NCI-H187 treated with DMSO at 0.1 percent for 48 hours (cell line): ENCODE measurements around the gene CHRDL1.
"Not testable (repeated sequence)": the region's sequence is repeated elsewhere in the genome, so short reads cannot be mapped to it uniquely, and the experiment has no call there.

ENCODE experiments used
- DNase-seq: peaks from one replicate; lab custom pipeline; 2025; lab: John Stamatoyannopoulos, UW

Gene CHRDL1, protein sequence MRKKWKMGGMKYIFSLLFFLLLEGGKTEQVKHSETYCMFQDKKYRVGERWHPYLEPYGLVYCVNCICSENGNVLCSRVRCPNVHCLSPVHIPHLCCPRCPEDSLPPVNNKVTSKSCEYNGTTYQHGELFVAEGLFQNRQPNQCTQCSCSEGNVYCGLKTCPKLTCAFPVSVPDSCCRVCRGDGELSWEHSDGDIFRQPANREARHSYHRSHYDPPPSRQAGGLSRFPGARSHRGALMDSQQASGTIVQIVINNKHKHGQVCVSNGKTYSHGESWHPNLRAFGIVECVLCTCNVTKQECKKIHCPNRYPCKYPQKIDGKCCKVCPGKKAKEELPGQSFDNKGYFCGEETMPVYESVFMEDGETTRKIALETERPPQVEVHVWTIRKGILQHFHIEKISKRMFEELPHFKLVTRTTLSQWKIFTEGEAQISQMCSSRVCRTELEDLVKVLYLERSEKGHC

DNA sequence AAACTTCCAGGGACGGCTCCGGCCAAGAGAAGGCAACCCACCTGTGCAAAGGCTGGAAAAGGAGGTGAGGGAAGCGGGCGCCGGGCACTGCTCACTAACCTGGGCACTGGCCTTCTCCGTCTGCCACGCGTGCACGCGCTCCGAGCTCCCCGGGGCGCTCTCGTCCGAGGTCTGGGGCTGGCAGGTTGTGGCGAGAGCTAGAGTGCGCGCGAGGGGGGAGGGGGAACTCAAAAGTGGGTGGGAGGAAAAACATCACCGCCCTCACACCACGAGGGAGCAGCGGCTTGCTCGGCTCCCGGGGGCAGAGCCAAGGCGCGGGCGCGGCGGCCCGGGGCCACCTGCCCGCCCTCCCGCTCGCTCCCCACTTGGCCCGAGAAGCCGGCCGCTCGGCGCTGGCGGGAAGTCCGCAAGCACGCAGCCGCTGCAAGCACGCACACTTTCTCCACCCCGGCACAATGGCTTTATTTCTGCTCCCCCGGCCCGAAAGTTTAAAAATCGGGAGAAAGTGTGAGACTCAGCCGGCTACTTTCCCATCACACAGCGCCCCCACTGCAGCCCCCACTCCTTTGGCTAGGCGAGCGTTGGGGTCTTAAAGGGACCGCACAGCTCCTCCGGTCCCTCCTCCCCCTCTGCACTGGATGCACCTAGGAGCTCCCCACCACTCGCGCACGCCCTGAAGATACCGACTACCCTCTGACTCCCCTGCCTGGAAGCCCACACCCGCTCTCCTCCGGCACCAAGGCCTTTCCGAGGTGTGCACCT is at the start of gene CHRDL1:
Gene CHRDL1 (minus strand): TSS at position 173 of the 762 bp plus-strand sequence. CDS start 3,636 bp downstream, outside the sequence.
- no peak for DNase-seq

DNA sequence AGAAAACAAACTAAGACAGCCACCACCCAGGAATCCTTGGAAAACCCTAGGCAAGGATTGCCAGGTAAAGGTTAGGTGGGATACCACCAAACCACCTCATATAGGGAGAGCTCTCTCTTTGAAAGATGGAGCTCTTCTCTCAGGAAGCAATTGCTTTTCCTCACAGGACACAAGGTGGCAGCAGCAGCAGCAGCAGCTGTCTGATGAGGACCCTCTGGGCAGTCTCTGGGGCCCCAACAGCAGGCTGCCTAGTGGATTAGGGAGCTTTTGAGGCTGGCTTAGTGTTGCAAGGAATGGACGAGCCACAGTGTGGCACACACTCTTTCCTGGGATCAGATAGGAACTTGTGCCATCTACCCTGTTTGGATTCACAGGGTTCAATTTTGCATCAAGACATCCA is 41.4 kb upstream of the CHRDL1 start:
- DNase-seq, result no peak

DNA sequence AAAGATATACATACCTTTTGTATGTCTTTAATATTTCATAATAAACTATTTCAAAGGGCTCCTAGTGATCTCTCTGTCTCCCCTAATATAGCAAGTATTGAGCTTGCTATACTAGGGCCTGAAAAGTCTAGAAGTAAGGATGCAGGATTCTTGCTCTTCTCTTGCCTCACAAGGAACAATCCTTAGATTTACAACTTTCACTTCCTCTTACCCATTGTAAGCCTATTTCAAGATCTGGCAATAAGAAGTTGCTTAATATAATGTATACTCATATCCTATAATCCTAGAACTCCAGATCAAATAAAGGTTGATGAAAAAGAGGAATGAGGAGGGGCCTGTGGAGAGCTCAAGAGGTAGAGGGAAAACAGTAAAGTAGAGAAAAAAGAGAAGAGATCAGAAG is 40.8 kb upstream of the CHRDL1 start:
- DNase-seq, result no peak

DNA sequence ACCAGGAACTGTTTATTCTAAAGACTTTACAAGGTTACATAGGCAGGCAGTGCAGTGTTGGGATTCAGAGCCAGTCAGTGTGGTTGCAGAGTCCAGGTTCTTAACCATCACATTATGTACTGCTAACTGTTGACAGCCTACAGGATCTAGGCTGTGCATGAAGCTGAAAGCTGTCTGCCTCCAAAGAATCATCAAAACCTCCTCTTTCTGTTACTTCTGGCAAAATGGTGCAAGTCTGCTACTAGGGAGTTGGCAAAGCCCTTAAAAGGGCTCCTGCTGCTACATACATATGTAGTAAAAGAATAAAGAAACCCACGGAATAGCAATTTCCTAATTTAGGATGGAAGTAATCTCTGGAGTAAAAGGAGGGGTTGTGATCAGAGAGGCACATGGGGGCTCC is 40.4 kb upstream of the CHRDL1 start:
- no peak for DNase-seq

DNA sequence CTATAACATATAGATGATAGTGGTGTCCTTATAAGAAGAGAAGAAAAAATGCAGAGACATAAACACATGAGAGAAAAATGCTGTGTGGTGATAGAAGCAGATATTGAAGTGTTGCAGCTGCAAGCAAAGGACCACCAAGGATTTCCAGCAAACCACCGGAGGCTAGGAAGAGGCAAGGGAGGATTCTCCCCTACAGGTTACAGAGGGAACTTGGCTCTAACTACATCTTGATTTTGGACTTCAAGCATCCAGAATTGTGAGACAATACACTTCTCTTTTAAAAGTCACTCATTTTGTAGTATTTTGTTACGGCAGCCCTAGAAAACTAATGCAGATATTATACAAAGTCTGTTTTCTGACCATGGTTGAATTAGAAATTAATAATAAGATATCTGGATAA is 30.4 kb upstream of the CHRDL1 start:
- DNase-seq, result no peak

DNA sequence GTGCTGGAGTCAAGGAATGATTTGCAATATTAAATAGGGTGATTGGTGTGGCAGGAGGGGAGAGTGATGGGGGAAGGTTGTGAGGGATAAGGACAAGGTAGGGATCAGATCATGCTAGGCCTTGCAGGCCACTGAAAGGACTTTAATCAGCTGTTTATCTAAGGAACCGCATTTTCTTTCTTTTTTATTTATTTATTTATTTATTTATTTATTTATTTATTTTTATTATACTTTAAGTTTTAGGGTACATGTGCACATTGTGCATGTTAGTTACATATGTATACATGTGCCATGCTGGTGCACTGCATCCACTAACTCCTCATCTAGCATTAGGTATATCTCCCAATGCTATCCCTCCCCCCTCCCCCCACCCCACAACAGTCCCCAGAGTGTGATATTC is 20.9 kb upstream of the CHRDL1 start:
- DNase-seq, result not testable (repeated sequence)

DNA sequence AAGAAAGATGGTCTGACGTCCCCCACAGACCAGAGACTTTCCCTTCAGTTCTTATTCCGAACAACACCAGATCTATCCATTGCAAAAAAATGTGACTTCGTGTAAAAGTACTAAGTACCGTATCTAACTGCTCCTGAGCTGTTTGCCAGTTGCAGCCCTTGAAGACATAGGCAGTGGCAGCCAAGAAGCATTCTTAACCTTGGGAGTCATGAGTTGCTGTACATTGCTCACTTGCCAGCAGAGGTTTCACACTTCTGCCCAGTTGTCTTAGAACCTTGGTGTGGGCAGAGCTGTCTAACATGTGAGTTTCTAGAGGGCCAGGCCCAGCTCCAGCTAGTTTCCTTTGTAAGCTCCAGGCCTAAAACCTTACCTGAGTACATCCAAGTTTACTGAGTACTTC is 10.5 kb upstream of the CHRDL1 start:
- no peak for DNase-seq

DNA sequence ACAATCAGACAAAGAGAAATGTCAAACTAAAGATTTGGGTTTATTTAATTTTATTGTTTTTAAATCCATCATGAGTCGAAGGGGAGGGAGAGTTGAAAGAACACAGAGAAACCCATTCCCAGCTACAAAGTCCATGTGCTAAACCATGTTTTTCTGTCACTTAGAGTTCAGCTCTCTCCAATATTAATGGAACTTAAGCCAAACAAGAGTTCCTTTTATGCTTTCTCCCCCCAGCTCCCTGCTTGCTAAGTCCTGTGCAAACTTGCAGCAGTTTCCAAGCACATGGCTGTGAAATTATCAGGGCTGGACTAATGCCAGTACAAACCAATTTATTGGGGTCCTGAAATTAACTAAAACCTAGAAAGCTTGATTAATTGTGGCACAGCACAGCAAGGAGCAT is 9.7 kb upstream of the CHRDL1 start:
- no peak for DNase-seq

DNA sequence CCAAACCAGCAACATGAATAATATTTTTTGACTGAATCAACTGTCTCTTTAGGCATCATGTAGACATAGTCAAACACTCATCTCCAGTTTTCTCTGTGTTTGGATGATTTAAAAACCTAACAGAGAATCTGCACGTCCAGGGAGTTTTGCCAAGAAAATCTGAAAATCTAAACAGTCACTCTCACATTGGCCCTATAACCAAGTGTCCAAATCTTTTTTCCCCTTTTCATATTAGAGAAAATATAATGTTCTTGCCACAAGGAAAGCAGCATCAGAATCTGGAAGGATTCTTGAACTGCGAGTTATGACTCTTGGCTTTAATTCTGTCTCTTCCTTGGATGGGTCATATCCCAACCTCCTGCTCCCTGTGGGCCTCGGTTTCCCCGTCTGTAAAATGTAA is 8.8 kb upstream of the CHRDL1 start:
- no peak for DNase-seq

DNA sequence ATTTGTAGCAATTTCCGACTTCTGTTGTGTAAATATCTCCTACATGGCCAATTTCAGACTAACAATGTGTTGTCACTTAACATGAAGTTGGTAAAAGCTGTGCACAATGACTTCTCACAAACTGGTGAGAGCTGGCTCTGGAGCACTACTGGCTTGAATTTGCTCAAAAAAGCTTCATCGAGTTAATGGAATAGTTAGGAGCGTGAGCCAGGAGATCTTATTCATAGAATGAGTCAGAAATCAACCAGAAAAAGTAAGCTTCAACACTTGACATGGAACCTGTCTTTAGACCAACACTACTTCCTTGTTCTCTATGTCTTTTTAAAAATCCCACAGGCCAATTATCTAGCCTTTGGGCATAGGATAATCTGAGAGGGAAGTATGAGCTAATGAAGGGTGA is 7.9 kb upstream of the CHRDL1 start:
- no peak for DNase-seq

DNA sequence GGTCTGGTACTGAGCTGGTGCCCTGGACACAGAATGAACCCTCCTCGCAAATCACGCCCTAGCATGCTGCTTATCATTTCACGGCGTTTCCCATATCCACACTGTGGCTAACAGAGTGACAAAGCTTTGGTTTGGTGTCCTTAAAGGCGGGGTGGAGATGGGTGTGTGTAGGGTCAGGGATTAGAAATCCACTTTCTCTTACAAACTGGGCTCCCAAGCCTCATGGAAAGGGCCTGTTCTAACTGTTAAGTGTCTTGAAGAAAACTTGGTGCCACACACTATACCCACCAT is 735 bp upstream of the CHRDL1 start:
- DNase-seq, result no peak

DNA sequence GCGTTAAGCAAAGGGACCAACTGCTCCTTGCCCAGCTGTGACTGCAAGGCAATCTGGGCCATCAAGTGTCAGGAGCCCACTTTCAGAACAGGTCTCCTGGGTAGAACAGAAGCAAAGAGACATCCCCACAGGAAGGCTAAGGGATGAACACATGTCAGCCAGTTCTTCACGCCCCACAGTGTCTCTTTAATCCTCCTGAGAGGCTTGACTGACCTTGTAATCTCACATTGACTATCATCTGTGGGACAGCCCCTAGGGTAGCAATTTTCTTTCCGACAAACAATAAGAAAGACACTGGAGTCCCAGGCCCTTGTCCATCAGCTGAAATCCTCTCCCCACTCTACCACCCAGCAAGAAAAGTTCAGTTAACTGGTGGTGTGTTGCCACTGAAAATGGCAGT is 1.0 kb downstream of the CHRDL1 start:
- no peak for DNase-seq

DNA sequence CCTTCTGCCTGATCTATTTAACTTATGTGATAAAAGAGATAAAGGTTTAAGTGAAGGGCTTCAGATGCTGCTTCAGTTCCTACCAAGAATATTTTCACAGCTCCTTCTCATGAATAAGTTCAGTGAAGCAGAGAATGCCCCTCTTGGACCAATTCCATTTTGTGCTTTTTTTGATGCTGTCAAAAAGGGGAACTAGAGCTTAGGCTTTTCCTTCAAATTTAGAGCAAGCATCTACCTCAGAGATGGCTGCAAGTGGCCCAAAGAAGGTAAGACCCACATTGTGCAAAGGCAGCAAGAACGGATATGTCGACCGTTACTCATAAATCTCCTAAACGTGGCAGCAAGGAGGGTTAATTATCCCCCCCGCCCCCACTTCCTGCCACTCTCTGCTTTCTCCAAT is 4.5 kb downstream of the CHRDL1 start:
- no peak for DNase-seq

DNA sequence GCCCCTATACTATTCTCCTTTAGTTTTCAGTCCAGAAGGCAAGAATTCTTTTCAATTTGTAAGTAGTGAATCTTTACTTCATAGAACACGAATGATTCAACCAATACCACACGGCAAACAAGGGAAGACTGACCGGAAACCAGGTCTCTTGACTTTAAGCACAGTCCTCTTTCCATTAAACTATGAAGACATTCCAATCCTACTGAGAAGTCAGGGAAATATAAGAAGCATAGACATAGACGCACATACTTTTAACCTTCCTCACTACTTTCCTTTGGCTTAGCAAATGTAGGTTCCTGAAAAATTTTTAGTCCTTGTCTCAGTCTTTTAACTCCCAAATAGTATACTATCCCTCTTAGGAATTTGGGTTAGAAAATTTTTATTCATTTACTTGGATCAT is 9.1 kb downstream of the CHRDL1 start:
- DNase-seq, result no peak

DNA sequence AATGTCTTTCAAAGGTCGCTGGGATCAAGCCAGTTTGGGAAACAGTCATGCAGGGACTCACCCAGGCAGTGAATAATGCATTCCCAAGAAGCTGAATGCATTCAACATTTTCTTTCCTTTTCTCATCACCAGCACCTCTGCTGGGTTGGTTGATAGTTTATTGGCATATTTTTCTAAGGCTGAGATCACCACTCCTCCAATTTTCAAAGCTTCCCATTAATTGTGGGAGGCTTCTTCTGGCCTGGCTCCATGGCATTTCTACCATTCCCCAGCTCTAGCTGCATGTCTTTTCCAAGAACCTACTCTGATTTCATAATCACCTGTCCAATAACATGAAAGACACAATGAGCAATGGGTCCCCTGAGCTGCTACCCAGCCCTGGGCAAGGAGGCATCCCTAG is 35.8 kb downstream of the CHRDL1 start:
- DNase-seq, result no peak

DNA sequence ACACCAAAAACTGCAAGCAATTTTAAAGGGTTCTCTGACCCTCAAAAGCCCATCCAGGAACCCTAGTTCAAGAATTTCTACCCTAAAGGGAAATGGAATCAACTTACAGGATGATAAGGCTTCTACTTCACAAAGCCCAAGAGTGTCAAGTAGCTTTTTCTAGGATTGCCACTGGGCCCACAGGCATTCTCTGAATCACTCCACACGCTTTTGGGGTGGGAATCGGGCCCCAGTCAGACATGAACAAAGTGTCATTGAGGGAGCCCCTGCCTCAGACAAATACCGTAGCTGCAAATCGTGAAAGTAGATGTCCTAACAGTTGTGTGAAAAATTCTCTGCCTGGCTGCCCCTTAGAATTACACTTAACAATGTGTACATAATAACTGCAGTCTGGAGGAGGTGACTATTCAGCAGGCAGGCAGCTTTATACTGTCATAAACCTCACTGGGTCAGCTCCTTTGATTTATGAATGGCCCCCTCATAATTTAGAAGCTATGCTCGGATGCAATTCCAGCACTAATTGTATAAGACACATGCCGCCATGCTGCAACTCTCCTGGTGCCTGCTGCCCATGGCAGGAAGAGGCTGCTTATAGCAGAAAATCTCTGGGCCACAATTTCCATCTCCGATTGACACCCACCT is 36.7 kb downstream of the CHRDL1 start:
- DNase-seq, result no peak

DNA sequence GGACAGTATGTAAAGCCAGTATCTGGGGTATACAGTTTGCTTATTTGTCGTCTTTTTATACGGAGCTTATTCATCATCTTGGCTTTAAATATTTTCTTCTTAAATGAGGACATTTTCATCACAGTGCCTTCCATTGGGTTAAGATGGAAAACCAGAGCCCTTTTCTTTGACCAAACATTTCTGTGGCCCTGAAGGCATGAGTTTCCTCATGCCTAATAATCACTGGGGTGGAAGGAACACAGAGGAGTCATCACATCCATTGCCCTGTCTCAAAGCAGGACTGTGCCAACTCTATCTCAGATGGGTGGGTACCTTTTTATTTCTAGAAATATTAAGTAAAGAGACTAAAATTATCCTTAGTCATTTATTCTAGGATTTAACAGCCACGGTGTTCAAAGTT is 40.0 kb downstream of the CHRDL1 start:
- DNase-seq, result no peak

DNA sequence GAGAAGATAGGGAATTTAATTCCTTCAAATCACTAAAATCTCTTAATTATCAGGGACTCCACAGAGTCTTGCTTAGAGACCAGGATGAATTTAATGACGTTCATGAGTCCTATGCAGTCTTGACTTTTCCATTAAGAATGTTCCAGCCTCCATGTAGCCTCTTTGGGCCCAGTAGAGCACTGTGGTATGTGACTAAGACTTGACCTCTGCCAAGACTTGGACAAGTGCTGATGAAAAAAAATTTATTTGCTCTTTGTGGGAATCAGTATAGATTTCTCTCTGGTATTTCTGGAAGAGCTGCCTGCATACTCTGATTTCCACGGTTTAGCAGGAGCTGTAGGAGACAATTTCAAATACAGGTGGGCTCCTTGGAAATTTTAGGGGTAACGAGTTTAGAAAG is 40.6 kb downstream of the CHRDL1 start:
- DNase-seq, result no peak

DNA sequence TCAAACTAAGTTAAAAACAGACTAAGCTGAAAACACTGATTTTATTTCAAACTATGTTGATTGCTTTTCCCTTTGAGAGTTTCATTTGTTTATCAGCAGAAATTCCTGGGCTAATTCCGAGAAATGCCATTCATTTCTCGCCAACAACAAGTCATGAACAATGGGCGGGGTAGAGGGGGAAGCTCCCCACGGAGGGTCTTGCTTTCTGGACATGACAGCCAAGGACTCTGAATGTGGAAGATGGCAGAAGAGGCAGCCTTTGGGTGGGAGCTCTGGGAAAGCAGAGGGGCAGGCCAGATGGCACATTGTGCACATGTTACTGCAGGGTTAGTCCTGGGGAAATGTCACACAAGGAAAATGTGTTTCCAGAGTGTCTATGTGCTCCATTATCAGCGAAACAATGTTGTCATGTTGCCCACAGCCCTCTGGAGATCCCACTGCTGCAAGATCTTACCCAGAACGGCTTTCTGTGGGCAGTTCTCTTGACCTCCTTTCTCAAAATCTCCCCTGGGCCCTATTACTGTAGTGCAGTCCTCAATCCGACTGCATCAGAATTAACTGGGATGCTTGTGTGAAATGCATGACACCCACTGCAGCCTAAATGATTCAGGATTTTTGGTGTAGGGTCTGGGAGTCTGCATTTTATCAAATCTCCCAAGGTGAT is 45.0 kb downstream of the CHRDL1 start:
- no peak for DNase-seq

DNA sequence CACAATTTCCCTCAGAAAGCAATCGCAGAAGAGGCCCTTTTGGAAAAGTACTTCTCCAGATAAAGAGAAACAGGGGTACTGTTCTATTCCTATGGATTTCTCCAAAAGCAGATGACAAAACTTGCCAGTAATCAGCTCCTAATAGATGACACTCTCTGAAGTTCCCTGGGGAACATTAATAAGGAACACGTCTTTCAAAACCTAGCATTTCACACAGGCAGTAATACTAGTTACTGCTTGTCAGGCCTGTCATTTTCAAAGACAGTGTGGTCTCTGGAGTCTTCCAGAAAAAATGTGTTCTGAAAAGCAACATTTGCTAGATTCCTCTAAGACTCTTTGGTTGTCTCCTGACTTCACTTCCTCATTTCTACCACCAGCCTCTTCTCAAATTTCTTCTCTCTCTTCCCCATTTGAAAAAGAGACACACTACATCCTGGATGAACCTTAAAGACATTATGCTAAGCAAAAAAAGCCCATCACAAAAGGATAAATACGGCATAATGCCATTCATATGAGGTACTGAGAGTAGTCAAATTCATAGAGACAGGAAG is 47.3 kb downstream of the CHRDL1 start:
- no peak for DNase-seq

DNA sequence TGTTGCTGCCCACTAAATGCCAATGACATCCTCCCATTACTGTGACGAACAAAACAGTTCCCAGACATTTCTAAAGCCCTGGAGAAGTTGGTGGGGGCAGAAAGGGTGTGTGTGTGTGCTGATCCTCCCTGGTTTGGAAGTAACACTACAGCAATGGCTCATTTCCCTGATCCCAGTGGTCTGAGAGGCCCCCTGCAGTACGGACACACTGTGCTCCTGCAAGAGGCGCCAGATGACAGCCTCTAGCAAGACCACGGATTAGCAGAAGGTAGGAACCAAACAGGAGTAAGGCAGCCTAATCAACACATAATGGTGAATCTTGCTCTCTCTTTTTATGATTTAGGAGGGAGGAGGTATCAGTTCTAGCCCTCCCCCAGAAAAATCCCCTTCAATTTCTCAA is 49.6 kb downstream of the CHRDL1 start:
- no peak for DNase-seq

DNA sequence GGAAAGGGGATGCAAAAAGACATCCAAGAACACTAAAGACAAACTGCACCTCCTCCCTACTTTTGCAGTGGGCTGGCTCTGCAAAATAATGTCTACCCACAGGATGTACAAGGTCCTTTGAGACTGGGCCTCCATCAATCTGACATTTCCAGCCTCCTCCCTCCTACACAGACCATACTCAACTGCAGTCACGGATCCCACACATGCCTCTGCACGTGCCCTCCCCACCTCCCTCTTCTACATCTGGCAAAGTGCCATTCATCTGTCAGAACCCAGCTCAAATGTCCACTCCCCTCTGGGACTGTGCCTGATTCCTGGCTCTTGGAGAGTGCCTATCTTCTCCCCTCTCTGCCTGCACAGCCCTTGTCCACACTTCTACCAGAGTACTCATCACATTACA is 50.3 kb downstream of the CHRDL1 start:
- DNase-seq, result peak; percentile 8
